Fibroblast of lung (primary cell): ENCODE data around the gene MAP4K4. TPM values are rescaled to one million over a fixed set of nuclear protein-coding genes. Genes with fewer than 3 reads are reported as not detected.
A peak's percentile ranks its signal among the peaks of the same experiment; 100 is the strongest.

ENCODE experiments used
- DNase-seq, 2 donors: peaks; one replicate each; pipeline versions ENCODE4 v3.0.0 to v3.0.0-alpha.2; 2010; ENCODE audit warnings: low read depth in 2 of 2
- H2AFZ ChIP-seq: 2 replicates; pipeline ENCODE4 v1.5.1; 2012; ENCODE audit warnings: low read length, control low read depth, inconsistent platforms
- H3K27ac ChIP-seq: 2 replicates; pipeline ENCODE4 v1.5.1; 2011; ENCODE audit warnings: low read length, control low read depth; ENCODE audit not compliant: insufficient read depth
- H3K27me3 ChIP-seq: 2 replicates; pipeline ENCODE4 v1.5.1; 2011; ENCODE audit warnings: mild to moderate bottlenecking, low read length; ENCODE audit not compliant: control insufficient read depth, insufficient read depth
- H3K36me3 ChIP-seq: 2 replicates; pipeline ENCODE4 v1.5.1; 2011; ENCODE audit warnings: low read length; ENCODE audit not compliant: control insufficient read depth, insufficient read depth
- H3K4me1 ChIP-seq: 2 replicates; pipeline ENCODE4 v1.5.1; 2011; ENCODE audit warnings: low read length; ENCODE audit not compliant: control insufficient read depth, insufficient read depth; ENCODE audit errors: extremely low read depth
- H3K4me2 ChIP-seq: 2 replicates; pipeline ENCODE4 v1.5.1; 2011; ENCODE audit warnings: low read length, control low read depth; ENCODE audit not compliant: insufficient read depth; ENCODE audit errors: extremely low read depth
- H3K4me3 ChIP-seq, 4 experiments: fragments of 200-600 bp in 1 of 4; sonication (generic) in 1 of 4; replicated peaks in 1 of 4; 2 replicates each; pipeline ENCODE4 v1.5.1; 2011 to 2016; ENCODE audit warnings: low read length in 4 of 4, low read depth in 3 of 4, mild to moderate bottlenecking in 3 of 4, control low read depth in 2 of 4, inconsistent platforms in 1 of 4, mixed read lengths in 1 of 4; ENCODE audit not compliant: insufficient read depth in 1 of 4; ENCODE audit errors: control extremely low read depth in 1 of 4
- H3K79me2 ChIP-seq: 2 replicates; pipeline ENCODE4 v1.5.1; 2012; ENCODE audit warnings: mild to moderate bottlenecking, low read length, inconsistent platforms; ENCODE audit not compliant: control insufficient read depth, insufficient read depth
- H3K9ac ChIP-seq: 2 replicates; pipeline ENCODE4 v1.5.1; 2011; ENCODE audit warnings: mild to moderate bottlenecking, low read length, control low read depth; ENCODE audit not compliant: insufficient read depth
- H3K9me3 ChIP-seq: 2 replicates; pipeline ENCODE4 v1.5.1; 2012; ENCODE audit warnings: low read depth, low read length; ENCODE audit not compliant: control insufficient read depth, insufficient read depth
- H4K20me1 ChIP-seq: 2 replicates; pipeline ENCODE4 v1.5.1; 2011; ENCODE audit warnings: low read length; ENCODE audit not compliant: control insufficient read depth, insufficient read depth; ENCODE audit errors: extremely low read depth
- CTCF ChIP-seq, 2 donors: IDR thresholded peaks in 1 of 2; conservative IDR thresholded peaks in 1 of 2; 1 replicate in 1 of 2; 2 replicates in 1 of 2; pipeline ENCODE4 v1.5.1; 2011 to 2012; ENCODE audit warnings: low read length in 2 of 2, control low read depth in 1 of 2, inconsistent platforms in 1 of 2, low read depth in 1 of 2, mild to moderate bottlenecking in 1 of 2
- EZH2 ChIP-seq: IDR thresholded peaks from 2 replicates; pipeline ENCODE4 v1.5.1; 2012; ENCODE audit warnings: low read length, control low read depth, mild to moderate bottlenecking; ENCODE audit errors: missing control alignments
- polyA plus RNA-seq, 2 donors: library from polyadenylated mRNA; depleted of rRNA in 1 of 2; stranded (reverse) in 1 of 2; unstranded in 1 of 2; fragments of >200 nt; gene quantifications; 2 replicates each; pipeline ENCODE4 v1.2.1, GENCODE V29; 2011 to 2012; ENCODE audit warnings: missing spikeins in 1 of 2
- total RNA-seq: library from RNA; depleted of rRNA; stranded (reverse); fragments of >200 nt; gene quantifications from 2 replicates; pipeline ENCODE4 v1.2.1, GENCODE V29; 2014

The MAP4K4 gene
- total and polyA plus RNA-seq, 2 donors (not counting 1 experiment from before 2014, with no cell fraction given), result 113 to 164 TPM

DNA sequence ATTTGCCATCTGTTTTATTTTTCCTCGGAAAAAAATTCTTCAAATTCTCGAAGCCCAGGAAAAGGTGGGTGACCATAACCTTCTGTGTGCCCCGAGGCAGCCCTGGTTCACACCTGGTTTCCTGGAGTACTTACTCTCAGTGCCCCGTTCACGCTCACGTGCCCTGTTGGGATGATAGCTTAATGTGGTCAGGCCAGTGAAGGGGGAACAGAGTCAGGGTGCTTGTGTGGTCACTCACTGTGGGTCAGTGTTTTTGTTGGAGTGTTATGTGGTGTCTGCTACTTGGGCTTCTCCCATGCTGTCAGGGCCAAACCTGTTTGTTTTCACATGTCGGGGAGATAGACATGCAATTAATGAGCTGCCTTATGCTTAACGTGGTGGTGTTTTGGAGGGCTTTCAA lies 78.1 kb downstream of the MAP4K4 start:
- Histone ChIP-seq H3K4me2 (no peak overlapping the region), H3K9me3 (no peaks in the 10 kb centered on the region), H3K36me3 (no peaks in the 10 kb centered on the region), H2AFZ (no peak overlapping the region), H3K27me3 (no peaks in the 10 kb centered on the region), H4K20me1 (peaks cover 2% of the 10 kb centered on the region), H3K4me3 (no peak overlapping the region), H3K9ac (no peak overlapping the region), H3K79me2 (peaks cover 99% of the 10 kb centered on the region), H3K27ac (no peak overlapping the region), H3K4me1 (peaks cover 2% of the 10 kb centered on the region)
- peak in 1 of 2 donors; percentile 48 for DNase-seq
- TF ChIP-seq CTCF (conservative IDR thresholded peaks at IDR 0.05 in 1 of 2, IDR thresholded peaks at IDR 0.05 in 1 of 2; ENCODE audit: low read depth in 1 of 2, low read length in 2 of 2) (no peak), EZH2 (no peak)

DNA sequence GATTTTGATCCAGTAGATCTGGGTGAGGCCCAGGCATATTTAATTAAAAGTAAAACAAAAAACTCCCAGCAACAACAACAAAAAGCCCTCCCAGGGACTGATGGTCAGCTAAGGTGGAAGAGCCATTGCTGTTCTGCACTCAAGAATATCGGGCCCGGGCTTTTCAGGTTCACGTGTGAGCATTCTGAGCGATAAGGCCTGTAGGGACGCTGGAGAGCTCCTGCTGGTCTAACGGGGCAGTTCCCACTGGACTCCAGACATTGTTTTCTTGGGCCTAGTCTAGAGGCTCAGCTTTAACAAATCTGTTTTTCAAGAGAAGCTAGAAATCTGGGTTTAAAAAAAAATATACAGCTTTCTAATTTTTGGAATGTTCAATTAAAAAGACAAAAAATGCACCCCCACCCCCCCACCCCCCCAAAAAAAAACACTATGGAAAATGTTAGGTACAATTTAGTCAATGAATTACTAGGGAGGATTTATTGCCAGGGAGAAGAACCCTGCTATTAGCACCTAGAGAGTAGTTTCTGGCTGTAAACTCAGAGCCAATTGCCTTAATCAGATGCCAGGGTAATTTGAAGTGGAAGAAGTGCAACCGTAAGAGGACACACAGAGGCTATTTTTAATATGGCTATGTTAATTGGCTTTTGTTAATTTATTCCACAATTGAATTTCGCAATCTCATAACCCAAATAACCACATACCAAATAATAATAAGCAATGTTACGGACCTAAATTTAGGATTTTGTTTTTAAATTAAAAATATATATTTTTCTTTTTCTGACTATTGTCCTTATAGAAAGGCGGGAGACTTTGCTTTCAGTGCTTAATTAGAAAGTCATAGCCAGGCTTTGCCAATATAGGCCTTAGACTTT lies 78.9 kb downstream of the MAP4K4 start:
- no peak for DNase-seq
- Histone ChIP-seq H3K27ac (no peak overlapping the region), H3K4me1 (peaks cover 5% of the 10 kb centered on the region), H3K9ac (no peak overlapping the region), H2AFZ (no peak overlapping the region), H4K20me1 (peaks cover 2% of the 10 kb centered on the region), H3K36me3 (no peaks in the 10 kb centered on the region), H3K4me3 (no peak overlapping the region), H3K79me2 (peaks cover 99% of the 10 kb centered on the region), H3K4me2 (no peak overlapping the region), H3K27me3 (no peaks in the 10 kb centered on the region), H3K9me3 (no peaks in the 10 kb centered on the region)
- no peak for TF ChIP-seq EZH2
- TF ChIP-seq CTCF (conservative IDR thresholded peaks at IDR 0.05 in 1 of 2, IDR thresholded peaks at IDR 0.05 in 1 of 2; ENCODE audit: low read depth in 1 of 2, low read length in 2 of 2), result peak in 1 of 2 donors; percentile 34

DNA sequence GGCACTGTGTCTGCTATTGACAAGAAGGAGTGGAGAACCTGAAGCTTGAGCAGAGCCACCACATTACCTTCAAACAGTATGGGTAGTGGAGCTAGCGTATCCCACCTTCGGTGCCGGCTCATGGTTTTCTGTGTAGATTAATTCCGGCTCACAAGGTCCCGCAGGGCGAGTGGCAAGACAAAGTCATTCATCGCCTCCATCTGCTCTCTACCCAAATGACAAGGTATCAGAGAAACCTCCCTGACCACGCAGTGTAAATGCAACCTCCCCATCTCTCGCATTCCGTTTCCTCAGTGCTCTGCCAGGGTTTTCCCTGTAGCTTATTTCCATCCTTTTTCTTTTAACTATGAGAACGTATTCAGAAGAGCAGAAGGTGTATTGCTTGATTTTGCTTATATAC lies 79.8 kb downstream of the MAP4K4 start:
- peaks cover 2% of the 10 kb centered on the region for H4K20me1 ChIP-seq
- DNase-seq, result no peak

More for the DNA sequence above, 79.8 kb downstream of the MAP4K4 start:
- H3K9ac ChIP-seq, result no peak overlapping the region
- H3K36me3 ChIP-seq, result no peaks in the 10 kb centered on the region
- peaks cover 5% of the 10 kb centered on the region for H3K4me1 ChIP-seq
- H3K4me3 ChIP-seq, result no peak overlapping the region
- H3K27me3 ChIP-seq, result no peaks in the 10 kb centered on the region
- TF ChIP-seq EZH2 (no peak), CTCF (conservative IDR thresholded peaks at IDR 0.05 in 1 of 2, IDR thresholded peaks at IDR 0.05 in 1 of 2; ENCODE audit: low read depth in 1 of 2, low read length in 2 of 2) (no peak)
- H3K9me3 ChIP-seq, result no peaks in the 10 kb centered on the region
- H2AFZ ChIP-seq, result no peak overlapping the region
- H3K79me2 ChIP-seq, result peaks cover 99% of the 10 kb centered on the region
- H3K27ac ChIP-seq, result no peak overlapping the region
- H3K4me2 ChIP-seq, result no peak overlapping the region
